Osteoblast (primary cell): Measurements from ENCODE around the gene CBX8. TPM values are rescaled to one million over a fixed set of nuclear protein-coding genes. Genes with fewer than 3 reads are reported as not detected.

Source experiments
- DNase-seq: peaks from one replicate; pipeline ENCODE4 v3.0.0; 2011; ENCODE audit warnings: low spot score, mixed read lengths; ENCODE audit not compliant: insufficient read length; ENCODE audit errors: missing footprints
- H2AFZ ChIP-seq: 2 replicates; pipeline ENCODE4 v1.6.0; 2011; ENCODE audit warnings: mild to moderate bottlenecking, low read length
- H3K27ac ChIP-seq: 2 replicates; pipeline ENCODE4 v1.5.1; 2011; ENCODE audit warnings: mild to moderate bottlenecking, low read depth, low read length, moderate library complexity
- H3K27me3 ChIP-seq: 2 replicates; pipeline ENCODE4 v1.6.0; 2012; ENCODE audit warnings: mild to moderate bottlenecking, control low read depth, inconsistent platforms, low read length, moderate library complexity; ENCODE audit not compliant: insufficient read depth
- H3K36me3 ChIP-seq: 2 replicates; pipeline ENCODE4 v1.5.1; 2011; ENCODE audit warnings: mild to moderate bottlenecking, low read length, control low read depth, moderate library complexity; ENCODE audit not compliant: insufficient read depth
- H3K4me1 ChIP-seq: 2 replicates; pipeline ENCODE4 v1.5.1; 2011; ENCODE audit warnings: mild to moderate bottlenecking, low read length, control low read depth, moderate library complexity; ENCODE audit not compliant: insufficient read depth
- H3K4me2 ChIP-seq: 2 replicates; pipeline ENCODE4 v1.6.0; 2011; ENCODE audit warnings: mild to moderate bottlenecking, low read length; ENCODE audit not compliant: insufficient read depth
- H3K4me3 ChIP-seq: fragments of 200-600 bp; sonication (generic); 3 replicates; pipeline ENCODE4 v1.5.1; 2012; ENCODE audit warnings: mild to moderate bottlenecking, low read length, inconsistent platforms; ENCODE audit not compliant: insufficient read depth
- H3K79me2 ChIP-seq: 2 replicates; pipeline ENCODE4 v1.6.0; 2012; ENCODE audit warnings: mild to moderate bottlenecking, low read length, control low read depth, inconsistent platforms; ENCODE audit not compliant: insufficient read depth
- H3K9me3 ChIP-seq: 2 replicates; pipeline ENCODE4 v1.5.1; 2011; ENCODE audit warnings: low read depth, low read length, control low read depth
- H4K20me1 ChIP-seq: 2 replicates; pipeline ENCODE4 v1.6.0; 2012; ENCODE audit warnings: mild to moderate bottlenecking, low read length, control low read depth; ENCODE audit not compliant: insufficient read depth
- CTCF ChIP-seq: IDR thresholded peaks from 2 replicates; pipeline ENCODE4 v1.5.1; 2011; ENCODE audit warnings: mild to moderate bottlenecking, low read depth, low read length, moderate library complexity; ENCODE audit errors: extremely low read depth
- total RNA-seq: library from RNA; depleted of rRNA; stranded (reverse); fragments of >200 nt; gene quantifications from 2 replicates; pipeline ENCODE4 v1.2.3, GENCODE V29; 2012

The CBX8 gene
- total RNA-seq, 1 donor, result 3.3 TPM

- Histone ChIP-seq H2AFZ (no peak overlapping the region), H3K4me1 (no peaks in the 10 kb centered on the region), H3K79me2 (no peaks in the 10 kb centered on the region), H3K36me3 (no peaks in the 10 kb centered on the region), H3K27me3 (peaks cover 43% of the 10 kb centered on the region), H3K4me3 (no peak overlapping the region), H3K9me3 (no peaks in the 10 kb centered on the region), H3K4me2 (no peak overlapping the region), H4K20me1 (no peaks in the 10 kb centered on the region), H3K27ac (no peak overlapping the region)
- TF ChIP-seq CTCF, result no peak
- DNase-seq, result no peak
Measured at GRCh38 chr17:79771276-79771675, 25.6 kb downstream of the CBX8 start.

- no peak for TF ChIP-seq CTCF
- peak; percentile 61 for DNase-seq
- H3K27ac ChIP-seq, result no peak overlapping the region
- H4K20me1 ChIP-seq, result no peaks in the 10 kb centered on the region
- H3K4me2 ChIP-seq, result no peak overlapping the region
- H3K4me1 ChIP-seq, result no peaks in the 10 kb centered on the region
- no peaks in the 10 kb centered on the region for H3K79me2 ChIP-seq
- no peak overlapping the region for H2AFZ ChIP-seq
- no peaks in the 10 kb centered on the region for H3K36me3 ChIP-seq
- no peaks in the 10 kb centered on the region for H3K9me3 ChIP-seq
- no peak overlapping the region for H3K4me3 ChIP-seq
- peaks cover 32% of the 10 kb centered on the region for H3K27me3 ChIP-seq
Measured at GRCh38 chr17:79769570-79770506, 27.0 kb downstream of the CBX8 start.

- Histone ChIP-seq H2AFZ (no peak overlapping the region), H4K20me1 (no peaks in the 10 kb centered on the region), H3K79me2 (no peaks in the 10 kb centered on the region), H3K27me3 (peaks cover 10% of the 10 kb centered on the region), H3K36me3 (no peaks in the 10 kb centered on the region), H3K4me3 (no peak overlapping the region), H3K9me3 (no peaks in the 10 kb centered on the region), H3K4me1 (no peaks in the 10 kb centered on the region), H3K4me2 (no peak overlapping the region), H3K27ac (no peak overlapping the region)
- no peak for TF ChIP-seq CTCF
- DNase-seq, result peak; percentile 50
Measured at GRCh38 chr17:79765708-79766107, 31.2 kb downstream of the CBX8 start.

GRCh38 chr17:79761894-79762589, 34.8 kb downstream of the CBX8 start:
- H3K79me2 ChIP-seq, result no peaks in the 10 kb centered on the region
- no peak overlapping the region for H2AFZ ChIP-seq
- no peaks in the 10 kb centered on the region for H3K4me1 ChIP-seq
- H3K4me3 ChIP-seq, result no peak overlapping the region
- no peak for TF ChIP-seq CTCF
- H3K27me3 ChIP-seq, result peaks cover 9% of the 10 kb centered on the region
- peak; percentile 31 for DNase-seq
- no peaks in the 10 kb centered on the region for H4K20me1 ChIP-seq
- no peaks in the 10 kb centered on the region for H3K9me3 ChIP-seq
- H3K4me2 ChIP-seq, result no peak overlapping the region
- H3K27ac ChIP-seq, result no peak overlapping the region
- H3K36me3 ChIP-seq, result no peaks in the 10 kb centered on the region
